ENCODE data around the gene SORCS2.

Gene SORCS2

GRCh38 chr4:7255996-7256395 is 63.7 kb downstream of the SORCS2 start:
- Histone ChIP-seq H3K9me3 (ENCODE audit: low read length) (no peaks in the 10 kb centered on the region), H3K36me3 (ENCODE audit: insufficient read depth, low read length) (no peaks in the 10 kb centered on the region), H3K4me1 (ENCODE audit: insufficient read depth, low read length) (no peaks in the 10 kb centered on the region), H3K27me3 (ENCODE audit: insufficient read depth, low read length) (no peaks in the 10 kb centered on the region), H2AFZ (ENCODE audit: low read depth, low read length) (no peak overlapping the region), H3K4me3 (ENCODE audit: low read length) (no peak overlapping the region)

- Histone ChIP-seq H3K4me3 (ENCODE audit: low read length) (no peak overlapping the region), H3K4me1 (ENCODE audit: insufficient read depth, low read length) (no peaks in the 10 kb centered on the region), H3K9me3 (ENCODE audit: low read length) (no peaks in the 10 kb centered on the region), H3K27me3 (ENCODE audit: insufficient read depth, low read length) (no peaks in the 10 kb centered on the region), H2AFZ (ENCODE audit: low read depth, low read length) (no peak overlapping the region), H3K36me3 (ENCODE audit: insufficient read depth, low read length) (no peaks in the 10 kb centered on the region)
Measured at GRCh38 chr4:7256984-7257810, 64.9 kb downstream of the SORCS2 start.

GRCh38 chr4:7259039-7259438 is 66.7 kb downstream of the SORCS2 start:
- Histone ChIP-seq H2AFZ (ENCODE audit: low read depth, low read length) (no peak overlapping the region), H3K4me3 (ENCODE audit: low read length) (no peak overlapping the region), H3K27me3 (ENCODE audit: insufficient read depth, low read length) (peaks cover 2% of the 10 kb centered on the region), H3K9me3 (ENCODE audit: low read length) (no peaks in the 10 kb centered on the region), H3K4me1 (ENCODE audit: insufficient read depth, low read length) (no peaks in the 10 kb centered on the region), H3K36me3 (ENCODE audit: insufficient read depth, low read length) (no peaks in the 10 kb centered on the region)

- Histone ChIP-seq H3K36me3 (ENCODE audit: insufficient read depth, low read length) (no peaks in the 10 kb centered on the region), H3K27me3 (ENCODE audit: insufficient read depth, low read length) (peaks cover 2% of the 10 kb centered on the region), H3K9me3 (ENCODE audit: low read length) (no peaks in the 10 kb centered on the region), H3K4me1 (ENCODE audit: insufficient read depth, low read length) (no peaks in the 10 kb centered on the region), H2AFZ (ENCODE audit: low read depth, low read length) (no peak overlapping the region), H3K4me3 (ENCODE audit: low read length) (no peak overlapping the region)
Measured at GRCh38 chr4:7260569-7260968, 68.2 kb downstream of the SORCS2 start.

GRCh38 chr4:7261087-7261486 is 68.7 kb downstream of the SORCS2 start:
- Histone ChIP-seq H3K27me3 (ENCODE audit: insufficient read depth, low read length) (peaks cover 5% of the 10 kb centered on the region), H3K4me1 (ENCODE audit: insufficient read depth, low read length) (no peaks in the 10 kb centered on the region), H3K9me3 (ENCODE audit: low read length) (no peaks in the 10 kb centered on the region), H3K36me3 (ENCODE audit: insufficient read depth, low read length) (no peaks in the 10 kb centered on the region), H3K4me3 (ENCODE audit: low read length) (no peak overlapping the region), H2AFZ (ENCODE audit: low read depth, low read length) (no peak overlapping the region)

- no peak overlapping the region for H2AFZ ChIP-seq (ENCODE audit: low read depth, low read length)
- no peaks in the 10 kb centered on the region for H3K36me3 ChIP-seq (ENCODE audit: insufficient read depth, low read length)
- H3K27me3 ChIP-seq (ENCODE audit: insufficient read depth, low read length), result peaks cover 6% of the 10 kb centered on the region
- H3K9me3 ChIP-seq (ENCODE audit: low read length), result no peaks in the 10 kb centered on the region
- no peaks in the 10 kb centered on the region for H3K4me1 ChIP-seq (ENCODE audit: insufficient read depth, low read length)
- no peak overlapping the region for H3K4me3 ChIP-seq (ENCODE audit: low read length)
Measured at GRCh38 chr4:7261536-7261935, 69.2 kb downstream of the SORCS2 start.

GRCh38 chr4:7262134-7262533 is 69.8 kb downstream of the SORCS2 start:
- no peak overlapping the region for H3K4me3 ChIP-seq (ENCODE audit: low read length)
- no peaks in the 10 kb centered on the region for H3K4me1 ChIP-seq (ENCODE audit: insufficient read depth, low read length)
- no peaks in the 10 kb centered on the region for H3K36me3 ChIP-seq (ENCODE audit: insufficient read depth, low read length)
- H3K27me3 ChIP-seq (ENCODE audit: insufficient read depth, low read length), result peaks cover 6% of the 10 kb centered on the region
- no peaks in the 10 kb centered on the region for H3K9me3 ChIP-seq (ENCODE audit: low read length)
- H2AFZ ChIP-seq (ENCODE audit: low read depth, low read length), result no peak overlapping the region

- no peaks in the 10 kb centered on the region for H3K4me1 ChIP-seq (ENCODE audit: insufficient read depth, low read length)
- H2AFZ ChIP-seq (ENCODE audit: low read depth, low read length), result no peak overlapping the region
- no peaks in the 10 kb centered on the region for H3K36me3 ChIP-seq (ENCODE audit: insufficient read depth, low read length)
- no peaks in the 10 kb centered on the region for H3K9me3 ChIP-seq (ENCODE audit: low read length)
- no peak overlapping the region for H3K4me3 ChIP-seq (ENCODE audit: low read length)
- peaks cover 6% of the 10 kb centered on the region for H3K27me3 ChIP-seq (ENCODE audit: insufficient read depth, low read length)
Measured at GRCh38 chr4:7263166-7263565, 70.8 kb downstream of the SORCS2 start.

GRCh38 chr4:7264694-7265093 is 72.4 kb downstream of the SORCS2 start:
- Histone ChIP-seq H2AFZ (ENCODE audit: low read depth, low read length) (no peak overlapping the region), H3K9me3 (ENCODE audit: low read length) (no peaks in the 10 kb centered on the region), H3K4me3 (ENCODE audit: low read length) (no peak overlapping the region), H3K27me3 (ENCODE audit: insufficient read depth, low read length) (peaks cover 6% of the 10 kb centered on the region), H3K4me1 (ENCODE audit: insufficient read depth, low read length) (no peaks in the 10 kb centered on the region), H3K36me3 (ENCODE audit: insufficient read depth, low read length) (no peaks in the 10 kb centered on the region)

GRCh38 chr4:7266525-7267292 is 74.4 kb downstream of the SORCS2 start:
- Histone ChIP-seq H3K4me3 (ENCODE audit: low read length) (no peak overlapping the region), H3K9me3 (ENCODE audit: low read length) (no peaks in the 10 kb centered on the region), H3K27me3 (ENCODE audit: insufficient read depth, low read length) (peaks cover 6% of the 10 kb centered on the region), H2AFZ (ENCODE audit: low read depth, low read length) (no peak overlapping the region), H3K4me1 (ENCODE audit: insufficient read depth, low read length) (no peaks in the 10 kb centered on the region), H3K36me3 (ENCODE audit: insufficient read depth, low read length) (no peaks in the 10 kb centered on the region)

- no peak overlapping the region for H2AFZ ChIP-seq (ENCODE audit: low read depth, low read length)
- no peak overlapping the region for H3K4me3 ChIP-seq (ENCODE audit: low read length)
- H3K4me1 ChIP-seq (ENCODE audit: insufficient read depth, low read length), result no peaks in the 10 kb centered on the region
- H3K36me3 ChIP-seq (ENCODE audit: insufficient read depth, low read length), result no peaks in the 10 kb centered on the region
- peaks cover 6% of the 10 kb centered on the region for H3K27me3 ChIP-seq (ENCODE audit: insufficient read depth, low read length)
- no peaks in the 10 kb centered on the region for H3K9me3 ChIP-seq (ENCODE audit: low read length)
Measured at GRCh38 chr4:7267829-7268228, 75.5 kb downstream of the SORCS2 start.

GRCh38 chr4:7268941-7269340 is 76.6 kb downstream of the SORCS2 start:
- no peak overlapping the region for H3K4me3 ChIP-seq (ENCODE audit: low read length)
- peaks cover 5% of the 10 kb centered on the region for H3K27me3 ChIP-seq (ENCODE audit: insufficient read depth, low read length)
- H3K4me1 ChIP-seq (ENCODE audit: insufficient read depth, low read length), result no peaks in the 10 kb centered on the region
- no peaks in the 10 kb centered on the region for H3K36me3 ChIP-seq (ENCODE audit: insufficient read depth, low read length)
- H2AFZ ChIP-seq (ENCODE audit: low read depth, low read length), result no peak overlapping the region
- H3K9me3 ChIP-seq (ENCODE audit: low read length), result no peaks in the 10 kb centered on the region

- Histone ChIP-seq H3K4me1 (ENCODE audit: insufficient read depth, low read length) (no peaks in the 10 kb centered on the region), H2AFZ (ENCODE audit: low read depth, low read length) (no peak overlapping the region), H3K4me3 (ENCODE audit: low read length) (no peak overlapping the region), H3K36me3 (ENCODE audit: insufficient read depth, low read length) (no peaks in the 10 kb centered on the region), H3K27me3 (ENCODE audit: insufficient read depth, low read length) (peaks cover 4% of the 10 kb centered on the region), H3K9me3 (ENCODE audit: low read length) (no peaks in the 10 kb centered on the region)
Measured at GRCh38 chr4:7270121-7270520, 77.8 kb downstream of the SORCS2 start.
